HG03460 (cell line): ENCODE data around the gene FMO1.
"Not testable (repeated sequence)": the region's sequence is repeated elsewhere in the genome, so short reads cannot be mapped to it uniquely, and the experiment has no call there.

Experiments
- ATAC-seq: cut with Tn5 transposase; IDR thresholded peaks from one replicate; pipeline ENCODE4 v1.9.1; 2021; ENCODE audit not compliant: unreplicated experiment

Gene FMO1, protein sequence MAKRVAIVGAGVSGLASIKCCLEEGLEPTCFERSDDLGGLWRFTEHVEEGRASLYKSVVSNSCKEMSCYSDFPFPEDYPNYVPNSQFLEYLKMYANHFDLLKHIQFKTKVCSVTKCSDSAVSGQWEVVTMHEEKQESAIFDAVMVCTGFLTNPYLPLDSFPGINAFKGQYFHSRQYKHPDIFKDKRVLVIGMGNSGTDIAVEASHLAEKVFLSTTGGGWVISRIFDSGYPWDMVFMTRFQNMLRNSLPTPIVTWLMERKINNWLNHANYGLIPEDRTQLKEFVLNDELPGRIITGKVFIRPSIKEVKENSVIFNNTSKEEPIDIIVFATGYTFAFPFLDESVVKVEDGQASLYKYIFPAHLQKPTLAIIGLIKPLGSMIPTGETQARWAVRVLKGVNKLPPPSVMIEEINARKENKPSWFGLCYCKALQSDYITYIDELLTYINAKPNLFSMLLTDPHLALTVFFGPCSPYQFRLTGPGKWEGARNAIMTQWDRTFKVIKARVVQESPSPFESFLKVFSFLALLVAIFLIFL

DNA sequence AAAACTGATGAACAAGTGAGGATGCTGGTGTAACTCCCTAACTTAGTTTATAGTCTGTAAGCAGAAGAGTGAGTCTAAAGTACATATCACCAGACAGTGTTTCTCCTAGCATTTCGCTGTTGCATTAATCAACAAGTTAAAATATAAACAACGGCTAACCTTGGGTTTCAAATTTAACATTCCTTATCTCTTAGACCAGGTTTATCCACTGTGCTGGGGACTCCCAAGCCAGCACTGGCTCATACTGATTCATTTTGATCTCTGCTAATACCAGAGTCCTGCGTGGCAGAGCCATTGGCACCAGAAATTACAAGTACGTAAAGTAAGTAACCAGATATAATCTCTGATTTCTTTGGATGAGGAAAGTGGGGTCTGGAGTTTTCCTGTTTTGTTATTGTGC, at the start of gene FMO1:
Gene FMO1, plus strand, starts transcription at position 193 of the 400 bp plus-strand sequence. CDS start 9,594 bp downstream, outside the sequence.
- ATAC-seq, result no peak

DNA sequence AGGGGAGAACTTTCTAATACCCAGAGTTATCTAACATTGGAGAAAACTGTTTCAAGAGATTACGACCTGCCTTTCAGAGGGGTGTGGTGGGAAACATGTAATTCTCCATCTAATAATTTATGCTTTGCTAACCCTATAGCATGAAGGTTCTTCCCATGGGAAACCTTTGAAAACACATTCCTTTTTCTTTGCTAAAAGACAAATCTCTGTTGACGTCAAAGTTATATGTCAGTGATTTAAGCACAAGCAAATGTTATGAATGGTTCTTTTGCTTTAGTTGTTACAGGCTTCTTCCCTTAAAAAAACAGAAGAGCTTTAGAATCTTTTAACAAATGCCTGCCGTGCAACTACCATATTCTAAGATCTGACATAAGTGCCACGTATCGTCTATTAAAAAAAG, 44.0 kb upstream of the FMO1 start:
- ATAC-seq, result no peak

DNA sequence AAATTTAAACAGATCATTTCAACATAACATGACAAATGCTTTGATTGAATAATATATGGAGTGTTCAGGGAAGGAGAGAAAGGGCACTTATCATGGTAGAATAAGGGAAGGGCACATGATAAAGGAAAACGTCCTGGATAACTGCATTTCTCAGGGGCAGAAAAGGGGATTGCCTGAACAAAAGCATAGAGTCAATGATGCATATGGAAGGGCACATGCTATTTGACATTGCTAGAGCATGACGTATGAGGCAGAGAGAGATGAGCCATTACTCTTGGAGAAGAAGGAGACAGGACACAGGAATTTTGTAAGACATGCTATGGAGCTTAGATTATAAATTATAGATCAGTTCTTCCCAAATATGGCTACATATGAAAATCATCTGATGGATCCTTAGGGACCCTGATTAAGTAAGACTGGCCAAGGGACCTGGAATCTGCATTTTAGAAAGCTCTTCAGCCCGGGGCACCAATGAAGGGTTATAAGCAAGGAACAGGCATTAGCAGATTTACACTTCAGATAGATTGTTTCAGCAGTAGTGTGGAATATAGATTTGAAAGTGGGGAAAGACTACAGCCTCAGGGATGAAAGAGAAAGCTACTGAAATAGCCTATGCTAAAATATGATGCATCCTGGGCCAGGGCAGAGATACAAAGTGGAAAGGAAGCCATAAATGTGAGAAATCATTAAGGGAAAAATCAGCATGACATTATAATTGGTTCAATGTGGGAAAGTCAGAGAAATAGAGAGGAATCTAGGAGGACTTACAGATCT, 41.9 kb upstream of the FMO1 start:
- no peak for ATAC-seq

DNA sequence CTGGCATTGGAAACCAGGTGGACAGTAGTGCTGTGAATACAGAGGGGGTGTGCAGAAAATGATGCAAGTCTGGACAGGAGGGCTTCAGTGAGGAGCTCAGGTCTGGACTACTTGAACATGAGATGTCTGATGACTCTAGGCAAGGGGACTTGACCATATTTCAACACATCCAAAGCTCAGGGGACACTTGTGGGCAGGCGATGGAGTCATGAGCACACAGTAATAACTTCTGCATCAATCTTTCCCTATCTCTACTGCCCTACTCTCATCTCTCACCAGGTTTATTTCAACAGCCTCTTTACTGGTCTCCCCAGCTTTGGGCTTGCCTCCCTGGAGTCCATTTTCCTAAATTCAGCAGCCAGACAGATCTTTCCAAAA, 41.3 kb upstream of the FMO1 start:
- ATAC-seq, result no peak

DNA sequence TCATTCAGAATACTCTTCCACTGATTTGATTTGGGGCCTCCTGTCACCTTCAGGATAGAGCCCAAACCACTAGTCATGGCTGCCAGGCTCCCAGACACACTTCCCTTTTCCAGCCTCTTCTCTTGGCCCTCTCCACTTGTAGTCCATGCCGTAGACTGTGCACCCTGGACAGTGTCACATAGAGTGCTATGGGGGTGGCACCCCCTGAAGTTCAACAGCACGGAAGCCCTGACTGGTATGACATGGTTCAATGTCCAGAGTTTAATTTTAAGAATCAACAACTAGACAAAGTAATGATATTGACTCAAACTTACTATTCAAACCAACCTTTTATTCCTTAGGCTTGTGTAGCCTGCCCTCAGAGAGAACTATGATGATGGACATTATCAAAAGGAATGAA, 40.9 kb upstream of the FMO1 start:
- ATAC-seq, result no peak

DNA sequence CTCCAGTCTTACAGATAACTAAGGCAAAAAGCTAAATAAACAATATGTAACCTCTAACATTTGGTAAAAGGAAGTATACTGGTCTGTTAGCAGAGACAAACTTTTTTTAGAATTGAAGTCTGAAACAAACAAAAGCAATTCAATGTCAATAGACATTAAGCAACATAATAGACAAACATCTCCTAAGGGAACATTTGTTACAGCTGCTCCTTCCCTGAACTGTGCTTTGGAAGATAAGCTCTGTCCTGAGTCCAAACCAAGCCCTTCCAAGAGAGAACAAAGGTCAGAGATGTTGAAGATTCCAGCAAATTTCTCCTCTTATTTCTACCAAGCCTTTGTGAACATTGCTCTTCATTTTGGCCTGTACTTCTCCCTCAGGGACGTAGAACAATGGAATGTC, 37.9 kb upstream of the FMO1 start:
- ATAC-seq, result no peak

DNA sequence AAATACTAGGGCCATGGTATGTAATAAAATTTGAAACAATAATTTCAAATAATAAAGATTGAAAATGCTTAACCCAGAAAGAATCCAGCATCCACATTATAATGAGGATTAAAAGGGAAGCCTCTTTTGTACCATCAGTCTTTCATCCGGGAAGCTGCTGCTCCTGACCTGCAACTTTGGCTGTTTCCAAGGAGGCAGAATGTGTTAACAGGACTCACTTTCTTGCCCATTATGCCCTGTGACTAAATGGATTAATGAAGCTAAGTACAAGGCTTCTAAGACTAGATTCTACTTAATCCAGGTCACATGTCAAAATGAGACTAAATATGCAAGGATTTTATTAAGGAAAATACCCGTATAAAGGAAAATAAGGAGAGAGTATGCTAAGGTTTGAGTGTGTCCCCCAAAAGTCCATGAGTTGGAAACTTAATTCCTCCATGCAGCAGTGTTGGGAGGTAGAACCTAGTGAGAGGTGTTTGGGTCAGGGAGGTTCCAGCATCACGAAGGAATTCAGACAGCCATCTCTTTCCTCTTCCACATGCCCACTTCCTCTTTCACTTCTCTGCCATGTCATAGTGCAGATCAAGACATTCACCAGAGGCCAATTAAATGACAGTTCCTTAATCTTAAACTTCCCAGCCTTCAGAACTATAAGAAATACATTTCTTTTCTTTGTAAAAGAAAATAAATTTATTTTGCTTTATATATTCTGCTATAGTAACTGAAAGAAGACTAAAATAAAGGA, 35.5 kb upstream of the FMO1 start:
- no peak for ATAC-seq

DNA sequence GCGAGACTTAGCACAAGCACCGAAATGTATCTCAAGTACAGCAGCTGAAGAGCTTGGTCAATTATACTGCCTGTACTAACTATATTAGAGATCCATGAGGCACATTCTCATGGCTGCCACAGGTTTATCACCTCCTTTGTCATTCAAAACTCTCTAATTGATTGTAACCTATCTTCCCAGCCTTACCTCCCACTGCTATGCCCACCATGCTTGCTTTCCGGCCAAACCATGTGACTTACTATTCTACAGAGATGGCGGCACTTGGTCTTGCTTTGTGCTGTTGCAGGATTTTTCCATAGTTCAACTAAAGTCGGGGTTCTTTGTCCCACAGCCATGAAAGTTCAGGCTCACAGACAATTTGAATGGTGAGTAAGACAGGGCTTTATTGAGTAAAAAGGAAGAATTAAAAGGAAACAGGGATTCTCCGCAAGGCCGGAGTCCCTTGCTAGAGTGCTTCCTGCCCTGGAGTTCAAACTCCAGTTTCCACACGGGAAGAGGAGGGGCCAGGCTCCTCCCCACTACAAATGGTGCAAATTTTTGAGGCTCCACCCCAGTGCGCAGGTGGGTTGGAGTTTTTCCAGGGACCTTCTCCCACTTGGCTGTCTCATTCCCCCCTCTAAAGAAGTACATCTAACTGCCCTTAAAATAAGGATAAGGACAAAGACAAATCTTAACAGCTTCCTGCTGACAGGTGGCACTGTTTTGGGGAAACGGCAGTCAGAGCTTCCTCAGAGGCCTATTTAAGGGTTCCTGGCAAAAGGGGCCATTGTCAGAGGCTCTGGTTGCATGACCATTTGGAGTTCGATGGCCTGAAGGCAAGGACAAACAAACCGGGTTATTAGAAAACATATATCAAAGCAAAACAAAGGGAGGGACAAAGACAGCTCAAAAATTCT, 34.5 kb upstream of the FMO1 start:
- ATAC-seq, result no peak

DNA sequence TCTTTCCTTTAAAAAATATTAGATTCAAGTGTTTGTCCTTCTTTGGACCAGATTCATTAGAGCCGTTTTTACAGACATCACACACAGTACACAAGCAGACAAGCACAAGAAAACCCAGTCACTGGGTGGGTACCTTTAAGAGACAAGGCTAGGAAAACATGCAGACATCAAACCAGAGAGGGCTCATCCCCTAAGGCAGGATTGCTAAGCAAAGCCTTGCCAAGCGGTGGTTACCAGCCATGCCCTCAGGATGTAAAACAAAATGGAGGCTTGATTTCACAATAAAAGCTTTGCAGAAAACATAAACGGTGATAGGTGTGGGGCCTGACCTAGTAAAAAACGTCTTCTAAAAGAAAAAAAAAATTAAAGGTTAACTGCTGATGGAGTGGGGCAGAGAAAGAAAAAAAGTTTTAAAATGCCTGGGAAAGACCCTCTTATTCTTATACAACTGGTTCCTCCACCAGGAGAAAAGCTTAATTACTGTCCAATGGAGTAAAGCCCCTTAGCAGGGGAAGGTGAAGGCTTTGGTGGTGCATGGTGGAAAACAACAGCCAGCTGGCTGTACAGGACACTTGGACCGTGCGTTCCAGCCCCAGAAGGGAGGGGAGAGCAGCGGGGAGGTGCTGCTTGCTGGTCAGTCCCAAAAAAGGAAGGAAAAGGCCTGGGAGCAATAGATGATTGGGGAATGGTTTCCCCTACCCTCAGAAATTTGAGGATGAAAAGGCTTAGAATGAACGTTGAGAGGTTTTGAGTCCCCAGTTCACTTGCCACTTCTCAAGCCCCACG, 30.4 kb upstream of the FMO1 start:
- no peak for ATAC-seq

DNA sequence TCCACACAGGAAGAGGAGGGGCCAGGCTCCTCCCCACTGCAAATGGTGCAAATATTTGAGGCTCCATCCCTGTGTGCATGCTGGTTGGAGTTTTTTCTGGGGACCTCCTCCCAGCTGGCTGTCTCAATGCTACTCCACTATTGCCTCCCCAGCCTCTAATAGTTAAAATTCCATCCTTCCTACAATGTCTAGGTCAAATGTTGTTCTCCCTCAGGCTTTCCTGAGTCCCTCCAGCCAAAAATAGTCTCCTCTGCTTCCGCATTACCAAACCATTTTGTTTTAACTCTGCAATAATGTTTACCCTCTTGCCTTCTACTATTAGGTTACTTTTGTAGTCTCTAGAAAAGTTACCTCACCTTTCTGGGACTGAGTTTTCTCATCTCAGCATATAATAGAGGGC, 29.6 kb upstream of the FMO1 start:
- no peak for ATAC-seq

DNA sequence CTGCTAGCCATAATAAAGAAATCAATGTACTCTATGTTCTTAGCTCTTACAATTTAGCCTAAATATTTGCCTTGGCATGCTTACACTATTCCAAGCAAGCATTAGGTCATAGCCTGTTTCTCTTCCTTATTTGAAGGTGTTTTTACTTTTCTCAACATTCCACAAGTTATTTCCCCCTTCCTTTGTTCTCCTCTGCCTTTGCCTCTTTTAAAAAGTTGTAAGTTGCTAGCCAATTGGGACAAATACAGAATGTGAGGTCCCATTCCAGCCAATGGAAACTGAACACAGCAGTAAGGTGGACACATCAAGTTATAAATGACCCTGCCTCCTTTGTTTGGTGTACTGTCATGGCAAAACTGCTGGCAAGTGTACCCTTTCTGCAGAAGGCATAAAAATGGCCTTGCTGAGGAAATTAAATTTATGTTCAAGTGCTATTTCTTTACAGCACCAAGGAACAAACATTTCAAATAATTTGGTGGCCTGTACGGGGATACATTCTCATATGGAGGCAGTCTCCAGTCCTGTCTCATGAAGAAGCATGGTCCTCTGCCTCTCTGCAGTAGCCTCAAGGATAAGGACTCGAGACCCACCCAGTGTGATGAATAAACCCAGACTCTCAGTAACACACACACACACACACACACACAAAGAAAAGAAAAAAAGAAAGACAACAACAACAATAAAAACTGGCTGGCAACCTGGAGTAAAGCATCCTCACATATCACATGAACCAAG, 28.8 kb upstream of the FMO1 start:
- no peak for ATAC-seq

DNA sequence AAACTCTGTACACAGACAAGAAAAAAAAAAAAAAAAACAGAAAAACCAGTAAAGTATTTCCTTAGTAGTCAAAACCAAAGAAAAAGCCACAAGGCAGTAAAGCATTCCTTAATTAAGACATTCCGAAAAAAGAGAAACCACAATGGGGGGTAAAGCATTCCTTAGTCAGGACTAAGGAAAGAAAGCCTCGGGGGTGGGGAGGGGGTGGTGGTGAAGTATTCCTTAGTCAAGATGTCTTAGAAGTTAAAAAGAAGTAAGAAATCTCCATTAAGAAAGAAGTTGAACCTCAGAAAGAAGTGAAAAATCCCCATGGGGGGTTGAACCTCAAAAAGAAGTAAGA, 28.2 kb upstream of the FMO1 start:
- no peak for ATAC-seq

DNA sequence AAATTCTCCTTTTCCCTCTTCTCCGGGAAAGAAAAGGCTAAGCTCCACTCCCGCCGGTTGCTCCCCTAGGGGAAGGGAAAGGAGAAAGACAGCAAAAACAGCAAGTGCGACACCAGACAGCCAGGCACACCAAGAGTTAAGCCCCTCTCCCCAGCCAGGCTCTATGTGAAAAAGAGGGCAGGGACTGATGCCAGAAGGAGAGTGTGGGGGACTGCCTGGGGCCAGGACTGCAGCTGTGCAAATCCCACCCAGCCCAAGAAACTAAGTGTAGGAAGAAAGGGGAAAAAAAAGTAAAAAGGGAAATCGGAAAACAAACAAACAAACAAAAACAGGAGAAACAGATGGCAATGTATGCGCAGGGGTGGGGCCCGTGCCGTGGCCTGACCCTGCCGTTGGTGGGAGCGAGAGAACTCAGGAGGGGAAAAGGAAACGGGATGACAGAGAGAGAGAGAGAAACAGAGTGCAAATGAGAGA, 27.7 kb upstream of the FMO1 start:
- ATAC-seq, result no peak

DNA sequence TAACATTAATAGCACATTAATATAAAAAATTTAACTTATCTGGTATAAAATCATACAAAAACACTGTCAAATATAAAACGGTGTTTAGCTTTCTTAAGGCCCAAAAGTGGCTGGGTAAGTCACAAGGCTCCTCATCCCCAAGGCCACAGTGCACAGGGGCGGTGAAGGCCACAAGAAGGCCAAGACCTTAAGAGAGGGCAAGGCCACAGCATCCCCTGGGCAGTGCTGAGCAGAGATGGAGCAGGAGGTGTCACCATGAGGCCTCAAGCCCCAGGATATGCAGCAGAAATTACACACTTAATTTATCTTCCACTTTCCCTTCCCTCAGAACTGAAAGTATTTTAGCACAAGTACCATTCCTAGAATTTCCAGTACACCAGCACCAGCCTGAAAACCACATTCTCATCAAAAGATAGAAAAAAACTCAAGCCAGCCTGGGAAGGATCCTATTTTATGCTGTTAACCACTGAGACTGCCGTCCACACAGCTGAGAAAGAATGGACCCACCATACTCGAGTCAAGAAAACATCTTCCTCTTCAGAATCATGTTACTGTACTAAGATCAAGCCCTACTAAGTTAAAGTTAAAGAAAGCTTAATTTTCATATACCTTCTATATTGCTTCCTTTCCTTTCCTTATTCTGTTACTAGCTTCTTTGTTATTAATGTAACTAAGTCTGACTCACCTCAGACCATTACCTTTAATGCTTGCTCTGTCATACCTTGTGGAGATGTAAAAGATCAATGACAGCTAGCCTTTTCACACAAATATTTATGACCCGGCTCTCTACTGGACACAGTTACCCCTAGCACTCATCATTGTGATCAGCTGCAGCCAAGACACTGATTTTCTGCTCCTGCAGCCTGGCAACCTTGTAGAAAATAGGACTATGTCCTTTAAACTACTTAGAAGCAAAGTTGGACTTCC, 26.4 kb upstream of the FMO1 start:
- no peak for ATAC-seq

DNA sequence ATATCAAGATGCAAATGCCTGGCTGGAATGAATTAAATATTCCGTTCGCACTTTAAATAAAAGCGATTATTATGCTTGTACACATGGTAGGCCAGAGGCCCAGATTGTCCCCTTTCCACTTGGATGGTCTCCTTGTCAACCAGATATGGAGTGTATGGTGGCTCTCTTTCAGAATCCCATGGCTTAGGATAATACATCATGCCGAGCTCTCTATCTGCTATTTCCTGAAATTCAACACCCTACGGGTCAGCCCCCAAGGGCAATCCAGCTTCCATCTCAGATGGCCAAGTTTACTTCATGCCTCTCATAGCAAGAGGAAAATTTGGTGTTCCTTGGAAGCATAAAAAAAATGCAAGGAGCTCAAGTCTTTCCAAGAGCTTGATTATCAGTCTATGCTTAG, 25.4 kb upstream of the FMO1 start:
- no peak for ATAC-seq

DNA sequence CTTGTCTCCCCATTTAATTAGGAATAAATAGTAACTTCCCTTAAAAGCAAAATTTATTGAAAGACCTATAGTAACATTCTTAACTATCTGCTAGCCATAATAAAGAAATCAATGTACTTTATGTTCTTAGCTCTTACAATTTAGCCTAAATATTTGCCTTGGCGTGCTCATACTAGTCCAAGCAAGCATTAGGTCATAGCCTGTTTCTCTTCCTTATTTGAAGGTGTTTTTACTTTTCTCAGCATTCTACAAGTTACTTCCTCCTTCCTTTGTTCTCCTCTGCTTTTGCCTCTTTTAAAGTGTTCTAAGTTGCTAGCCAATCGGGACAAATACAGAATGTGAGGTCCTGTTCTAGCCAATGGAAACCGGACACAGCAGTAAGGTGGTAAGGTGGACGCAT, 24.0 kb upstream of the FMO1 start:
- ATAC-seq, result not testable (repeated sequence)

DNA sequence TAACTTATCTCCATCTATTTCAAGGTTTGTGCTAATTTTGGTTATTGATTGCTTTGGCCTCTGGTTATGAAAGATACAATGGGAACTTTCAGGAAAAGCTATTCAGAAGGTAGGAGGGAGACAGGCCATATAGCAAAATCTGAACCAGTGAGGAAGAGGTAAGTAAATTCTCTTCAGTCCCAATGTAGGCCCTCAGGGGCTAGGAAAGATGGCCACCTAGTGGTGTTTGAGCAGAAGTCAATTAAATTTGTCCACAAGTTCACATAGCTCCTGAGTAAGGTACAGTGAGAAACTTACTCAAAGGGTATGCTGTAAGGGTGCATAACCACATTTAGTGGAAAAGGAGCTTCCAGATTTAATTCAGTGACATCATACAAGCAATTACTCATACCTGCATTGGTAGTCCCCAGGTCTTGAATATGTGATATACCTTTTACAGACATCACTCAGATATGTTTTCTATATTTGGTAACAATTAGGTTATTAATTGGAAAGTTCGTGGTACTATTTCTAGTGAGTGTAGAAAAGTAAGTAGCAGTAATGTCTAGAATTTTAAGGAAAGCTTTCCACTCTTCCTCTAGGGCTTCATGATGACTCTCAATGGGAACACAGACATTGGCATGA, 21.4 kb upstream of the FMO1 start:
- ATAC-seq, result peak; percentile 92
